PC-3 (cell line): ENCODE measurements around the gene NCL. TPM values are rescaled to one million over a fixed set of nuclear protein-coding genes. Genes with fewer than 3 reads are reported as not detected.
"Not testable (repeated sequence)": the region's sequence is repeated elsewhere in the genome, so short reads cannot be mapped to it uniquely, and the experiment has no call there.

Source experiments
- ATAC-seq: fragments of 200-7000 bp; cut with Tn5 transposase; 2 replicates; pipeline ENCODE4 v1.9.1; 2020; ENCODE audit warnings: mild to moderate bottlenecking, moderate library complexity
- BruUV-seq: library from RNA; stranded (reverse); fragments of 400-500 nt; replicated peaks from 2 replicates; lab custom pipeline; 2021; lab: Mats Ljungman, UMichigan
- CTCF ChIA-PET: fragments of 300-600 bp; sonication (Branson Sonifier 250); formaldehyde crosslinking; loops from one replicate; lab custom pipeline; 2022; ENCODE audit warnings: antibody characterized with exemption; lab: Charles Lee
- POLR2A ChIA-PET: fragments of 300-600 bp; sonication (Branson Sonifier 250); formaldehyde crosslinking; loops from one replicate; lab custom pipeline; 2022; ENCODE audit warnings: antibody characterized with exemption; ENCODE audit not compliant: unreplicated experiment; lab: Charles Lee
- DNase-seq: peaks from one replicate; pipeline ENCODE4 v3.0.0-alpha.2; 2015
- H2AFZ ChIP-seq: fragments of 300-600 bp; sonication (generic); 2 replicates; pipeline ENCODE4 v1.6.0; 2016; ENCODE audit warnings: antibody characterized with exemption, low read length
- H3F3A ChIP-seq: fragments of 300-600 bp; sonication (generic); one replicate; pipeline ENCODE4 v1.6.0; 2017; ENCODE audit warnings: antibody characterized with exemption, low read length, control low read depth, mild to moderate bottlenecking; ENCODE audit not compliant: unreplicated experiment
- H3K27ac ChIP-seq: fragments of 300-600 bp; sonication (generic); 2 replicates; pipeline ENCODE4 v1.5.1; 2016; ENCODE audit warnings: mild to moderate bottlenecking, low read length
- H3K27me3 ChIP-seq: fragments of 300-600 bp; sonication (generic); 2 replicates; pipeline ENCODE4 v1.6.1; 2016; ENCODE audit warnings: low read length, mixed read lengths
- H3K36me3 ChIP-seq: fragments of 300-600 bp; sonication (generic); 2 replicates; pipeline ENCODE4 v1.6.1; 2016; ENCODE audit warnings: low read depth, mixed run types, low read length, mixed read lengths
- H3K4me1 ChIP-seq: fragments of 300-600 bp; sonication (generic); 2 replicates; pipeline ENCODE4 v1.5.1; 2016; ENCODE audit warnings: low read length; ENCODE audit not compliant: insufficient read depth
- H3K4me2 ChIP-seq: fragments of 300-600 bp; sonication (generic); 2 replicates; pipeline ENCODE4 v1.6.0; 2016; ENCODE audit warnings: low read length
- H3K4me3 ChIP-seq: fragments of 300-600 bp; sonication (generic); 2 replicates; pipeline ENCODE4 v1.5.1; 2016; ENCODE audit warnings: mild to moderate bottlenecking, low read length, mixed read lengths
- H3K79me2 ChIP-seq: fragments of 300-600 bp; sonication (generic); 2 replicates; pipeline ENCODE4 v1.6.1; 2017; ENCODE audit warnings: low read length, mixed read lengths
- H3K9ac ChIP-seq: fragments of 300-600 bp; sonication (generic); 2 replicates; pipeline ENCODE4 v1.6.0; 2016; ENCODE audit warnings: mild to moderate bottlenecking, low read length
- H3K9me2 ChIP-seq: fragments of 300-600 bp; sonication (generic); replicated peaks from 2 replicates; pipeline ENCODE4 v1.6.1; 2016; ENCODE audit warnings: mixed run types, low read length, mixed read lengths
- H3K9me3 ChIP-seq: fragments of 300-600 bp; sonication (generic); 2 replicates; pipeline ENCODE4 v1.6.1; 2016; ENCODE audit warnings: low read length, mixed read lengths
- H4K20me1 ChIP-seq: fragments of 300-600 bp; sonication (generic); 2 replicates; pipeline ENCODE4 v1.6.1; 2016; ENCODE audit warnings: low read length, mixed read lengths
- EZH2 ChIP-seq: fragments of 300-600 bp; sonication (generic); IDR thresholded peaks from one replicate; pipeline ENCODE4 v1.6.1; 2017; ENCODE audit warnings: antibody characterized with exemption, mild to moderate bottlenecking, low read length; ENCODE audit not compliant: unreplicated experiment
- EZH2phosphoT487 ChIP-seq: fragments of 300-600 bp; sonication (generic); IDR thresholded peaks from 2 replicates; pipeline ENCODE4 v1.6.1; 2018; ENCODE audit warnings: mild to moderate bottlenecking, antibody characterized with exemption, low read length, borderline replicate concordance
- intact Hi-C: fragments of 100-400 bp; cut with micrococcal nuclease; formaldehyde crosslinking; loops from 2 replicates; pipeline ENCODE4 v1.9.0; 2023
- total RNA-seq: library from RNA; depleted of rRNA; stranded (reverse); fragments of >200 nt; gene quantifications from 2 replicates; pipeline ENCODE4 v1.2.3, GENCODE V29; 2014
- TF ChIP-seq, protein P1 (sequence below): fragments of 300-600 bp; sonication (generic); conservative IDR thresholded peaks from 2 replicates; pipeline ENCODE4 v1.5.1; 2017; ENCODE audit warnings: antibody characterized with exemption, low read depth, mild to moderate bottlenecking, low read length

The NCL gene
- total RNA-seq, 1 experiment from 2014 or later = 430 TPM

DNA sequence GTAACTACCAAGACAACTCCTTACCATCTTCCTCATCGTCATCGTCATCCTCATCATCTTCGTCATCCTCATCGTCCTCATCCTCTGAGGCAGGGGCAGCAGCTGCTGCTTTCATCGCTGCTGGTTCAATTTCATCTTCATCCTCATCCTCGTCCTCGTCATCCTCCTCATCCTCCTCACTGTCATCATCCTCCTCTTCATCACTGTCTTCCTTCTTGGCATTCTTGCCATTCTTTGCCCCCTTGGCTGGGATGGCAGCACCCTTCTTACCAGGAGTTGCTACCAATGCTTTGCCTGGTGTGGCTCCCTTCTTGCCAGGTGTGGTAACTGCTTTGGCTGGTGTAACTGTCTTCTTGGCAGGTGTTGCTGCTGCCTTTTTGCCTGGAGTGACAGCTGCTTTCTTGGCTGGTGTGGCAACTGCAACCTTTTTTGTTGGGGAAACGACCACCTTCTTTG, 2.7 kb downstream of the NCL start:
- H3K9me2 ChIP-seq = no peaks in the 10 kb centered on the region
- TF ChIP-seq EZH2phosphoT487 (no peak), EZH2 (no peak)
- TF ChIP-seq, protein P1, sequence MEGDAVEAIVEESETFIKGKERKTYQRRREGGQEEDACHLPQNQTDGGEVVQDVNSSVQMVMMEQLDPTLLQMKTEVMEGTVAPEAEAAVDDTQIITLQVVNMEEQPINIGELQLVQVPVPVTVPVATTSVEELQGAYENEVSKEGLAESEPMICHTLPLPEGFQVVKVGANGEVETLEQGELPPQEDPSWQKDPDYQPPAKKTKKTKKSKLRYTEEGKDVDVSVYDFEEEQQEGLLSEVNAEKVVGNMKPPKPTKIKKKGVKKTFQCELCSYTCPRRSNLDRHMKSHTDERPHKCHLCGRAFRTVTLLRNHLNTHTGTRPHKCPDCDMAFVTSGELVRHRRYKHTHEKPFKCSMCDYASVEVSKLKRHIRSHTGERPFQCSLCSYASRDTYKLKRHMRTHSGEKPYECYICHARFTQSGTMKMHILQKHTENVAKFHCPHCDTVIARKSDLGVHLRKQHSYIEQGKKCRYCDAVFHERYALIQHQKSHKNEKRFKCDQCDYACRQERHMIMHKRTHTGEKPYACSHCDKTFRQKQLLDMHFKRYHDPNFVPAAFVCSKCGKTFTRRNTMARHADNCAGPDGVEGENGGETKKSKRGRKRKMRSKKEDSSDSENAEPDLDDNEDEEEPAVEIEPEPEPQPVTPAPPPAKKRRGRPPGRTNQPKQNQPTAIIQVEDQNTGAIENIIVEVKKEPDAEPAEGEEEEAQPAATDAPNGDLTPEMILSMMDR = no peak
- no peak overlapping the region for H3K27ac ChIP-seq
- H3K9ac ChIP-seq = no peak overlapping the region
- BruUV-seq = no TSS peak
- peaks cover 69% of the 10 kb centered on the region for H3K36me3 ChIP-seq
- H3K4me2 ChIP-seq = peak overlapping the region; percentile 95
- peaks cover 70% of the 10 kb centered on the region for H4K20me1 ChIP-seq
- DNase-seq = no peak
- ChIA-PET CTCF (no interaction called here), POLR2A (no interaction called here)
- peak overlapping the region; percentile 94 for H3K4me3 ChIP-seq
- intact Hi-C loops = no loop called here
- no peaks in the 10 kb centered on the region for H3K27me3 ChIP-seq
- H3K79me2 ChIP-seq = peaks cover 76% of the 10 kb centered on the region
- no peaks in the 10 kb centered on the region for H3K9me3 ChIP-seq
- no peak for ATAC-seq
- H2AFZ ChIP-seq = no peak overlapping the region
- peaks cover 22% of the 10 kb centered on the region for H3K4me1 ChIP-seq
- peaks cover 47% of the 10 kb centered on the region for H3F3A ChIP-seq

DNA sequence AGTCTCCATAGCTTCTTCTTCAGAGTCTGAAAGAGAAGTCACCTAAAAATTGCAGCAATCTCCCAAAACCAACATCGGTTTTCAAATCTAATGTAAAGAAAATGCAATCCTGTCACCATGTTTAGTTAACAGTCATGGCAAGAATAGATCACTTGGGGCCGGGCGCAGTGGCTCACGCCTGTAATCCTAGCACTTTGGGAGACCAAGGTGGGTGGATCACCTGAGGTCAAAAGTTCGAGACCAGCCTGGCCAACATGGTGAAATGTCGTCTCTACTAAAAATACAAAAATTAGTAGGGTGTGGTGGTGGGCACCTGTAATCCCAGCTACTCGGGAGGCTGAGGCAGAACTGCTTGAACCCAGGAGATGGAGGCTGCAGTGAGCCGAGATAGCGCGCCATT, 3.4 kb downstream of the NCL start:
- CTCF ChIA-PET, H3K9me2 ChIP-seq, H3K27ac ChIP-seq, DNase-seq, POLR2A ChIA-PET, H3K4me2 ChIP-seq, ATAC-seq, H3K27me3 ChIP-seq, H3K4me3 ChIP-seq, intact Hi-C loops, H2AFZ ChIP-seq, H3K9ac ChIP-seq, BruUV-seq, H3K9me3 ChIP-seq: not testable (repeated sequence)
- Histone ChIP-seq H3K79me2 (peaks cover 76% of the 10 kb centered on the region), H4K20me1 (peaks cover 77% of the 10 kb centered on the region), H3F3A (peaks cover 54% of the 10 kb centered on the region), H3K36me3 (peaks cover 76% of the 10 kb centered on the region), H3K4me1 (peaks cover 22% of the 10 kb centered on the region)

DNA sequence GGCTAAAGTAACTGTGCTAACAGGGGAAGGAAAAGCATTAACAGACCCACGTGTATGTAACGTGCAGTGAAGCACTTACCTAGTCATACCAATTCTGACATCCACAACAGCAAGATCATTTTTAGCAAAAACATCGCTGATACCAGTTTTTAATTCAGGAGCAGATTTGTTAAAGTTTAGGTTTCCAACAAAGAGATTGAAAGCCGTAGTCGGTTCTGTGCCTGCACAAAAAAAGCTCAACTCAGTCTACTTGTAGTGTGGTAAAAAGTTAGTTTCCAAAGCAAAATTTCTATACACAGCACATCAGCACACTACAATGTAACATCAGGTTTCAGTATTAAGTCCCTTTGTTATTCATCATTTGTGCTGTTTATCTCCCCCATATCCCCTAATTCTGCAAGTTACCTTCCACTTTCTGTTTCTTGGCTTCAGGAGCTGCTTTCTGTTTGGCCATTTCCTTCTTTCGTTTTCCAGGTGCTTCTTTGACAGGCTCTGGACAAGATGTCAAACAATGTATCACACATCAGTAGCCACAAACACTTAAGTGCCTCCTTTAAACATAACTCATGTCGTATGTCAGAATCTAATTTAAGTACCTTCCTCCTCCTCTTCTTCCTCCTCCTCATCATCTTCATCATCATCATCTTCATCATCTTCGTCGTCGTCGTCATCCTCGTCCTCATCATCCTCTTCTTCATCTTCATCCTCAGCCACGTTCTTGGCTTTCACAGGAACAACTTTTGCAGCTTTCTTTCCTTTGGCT, 4.0 kb downstream of the NCL start:
- Histone ChIP-seq H3K9ac (no peak overlapping the region), H3K4me1 (peaks cover 18% of the 10 kb centered on the region), H4K20me1 (peaks cover 82% of the 10 kb centered on the region), H3K27me3 (no peaks in the 10 kb centered on the region), H2AFZ (no peak overlapping the region), H3F3A (peaks cover 59% of the 10 kb centered on the region), H3K9me3 (no peaks in the 10 kb centered on the region), H3K27ac (no peak overlapping the region), H3K4me2 (no peak overlapping the region), H3K36me3 (peaks cover 82% of the 10 kb centered on the region), H3K79me2 (peaks cover 72% of the 10 kb centered on the region), H3K4me3 (no peak overlapping the region), H3K9me2 (no peaks in the 10 kb centered on the region)
- ChIA-PET CTCF (no interaction called here), POLR2A (no interaction called here)
- BruUV-seq = no TSS peak
- TF ChIP-seq, protein P1 = no peak
- TF ChIP-seq EZH2phosphoT487 = no peak
- TF ChIP-seq EZH2 = no peak
- DNase-seq (no peak), ATAC-seq (no peak)
- intact Hi-C loops = no loop called here
